ENCODE data around the gene RHNO1.
"Not testable (repeated sequence)": the region's sequence is repeated elsewhere in the genome, so short reads cannot be mapped to it uniquely, and the experiment has no call there.

Gene RHNO1

GRCh38 chr12:2860170-2860569 is 16.9 kb upstream of the RHNO1 start:
- FAIRE-seq: no peak

GRCh38 chr12:2862876-2863275 is 14.1 kb upstream of the RHNO1 start:
- no peak for FAIRE-seq

- not testable (repeated sequence) for FAIRE-seq
Measured at GRCh38 chr12:2863402-2863801, 13.6 kb upstream of the RHNO1 start.

GRCh38 chr12:2864198-2864597 is 12.8 kb upstream of the RHNO1 start:
- FAIRE-seq: no peak

- FAIRE-seq: not testable (repeated sequence)
Measured at GRCh38 chr12:2868986-2869632, 7.9 kb upstream of the RHNO1 start.

GRCh38 chr12:2876431-2877046 is 484 bp upstream of the RHNO1 start:
- no peak for FAIRE-seq

GRCh38 chr12:2877953-2878732 is 1.1 kb downstream of the RHNO1 start:
- FAIRE-seq: no peak

- FAIRE-seq: no peak
Measured at GRCh38 chr12:2879853-2880252, 2.8 kb downstream of the RHNO1 start.

- FAIRE-seq: no peak
Measured at GRCh38 chr12:2884810-2885209, 7.8 kb downstream of the RHNO1 start.

- no peak for FAIRE-seq
Measured at GRCh38 chr12:2886768-2887450, 9.9 kb downstream of the RHNO1 start.

GRCh38 chr12:2890001-2890387 is 13.0 kb downstream of the RHNO1 start:
- FAIRE-seq: no peak

- no peak for FAIRE-seq
Measured at GRCh38 chr12:2890388-2891239, 13.6 kb downstream of the RHNO1 start, which contains the start of gene TULP3. TSS of gene TULP3 (plus strand) at chr12:2890891. CDS start at chr12:2890948, 57 bp downstream.

- no peak for FAIRE-seq
Measured at GRCh38 chr12:2891240-2892053, 14.4 kb downstream of the RHNO1 start.

- FAIRE-seq: no peak
Measured at GRCh38 chr12:2892246-2892645, 15.2 kb downstream of the RHNO1 start.

- no peak for FAIRE-seq
Measured at GRCh38 chr12:2893007-2893406, 16.0 kb downstream of the RHNO1 start.

- FAIRE-seq: no peak
Measured at GRCh38 chr12:2895051-2895451, 18.0 kb downstream of the RHNO1 start.

GRCh38 chr12:2895511-2895910 is 18.5 kb downstream of the RHNO1 start:
- no peak for FAIRE-seq

- no peak for FAIRE-seq
Measured at GRCh38 chr12:2897418-2897817, 20.4 kb downstream of the RHNO1 start.

GRCh38 chr12:2900642-2901041 is 23.6 kb downstream of the RHNO1 start:
- FAIRE-seq: no peak

GRCh38 chr12:2902272-2902880 is 25.4 kb downstream of the RHNO1 start:
- FAIRE-seq: no peak

GRCh38 chr12:2904260-2904659 is 27.2 kb downstream of the RHNO1 start:
- FAIRE-seq: no peak

Data from colon (tissue), 2 donors.